Left ventricle myocardium inferior (tissue), 1 donor: ENCODE data around the gene EXOG. TPM values are rescaled to one million over a fixed set of nuclear protein-coding genes. Genes with fewer than 3 reads are reported as not detected.

Experiments used
- DNase-seq: peaks from one replicate; pipeline ENCODE4 v3.0.0-alpha.2; 2020
- H3K27ac ChIP-seq: fragments of 200-600 bp; replicated peaks from 2 replicates; pipeline ENCODE4 v1.8.0; 2021
- H3K27me3 ChIP-seq: fragments of 200-600 bp; 2 replicates; pipeline ENCODE4 v1.8.0; 2021; ENCODE audit warnings: low read depth
- H3K36me3 ChIP-seq: fragments of 200-600 bp; 2 replicates; pipeline ENCODE4 v1.8.0; 2021
- H3K4me1 ChIP-seq: fragments of 200-600 bp; 2 replicates; pipeline ENCODE4 v1.8.0; 2021
- H3K4me3 ChIP-seq: fragments of 200-600 bp; 2 replicates; pipeline ENCODE4 v1.8.0; 2021; ENCODE audit warnings: mild to moderate bottlenecking, moderate library complexity
- H3K9me3 ChIP-seq: fragments of 200-600 bp; replicated peaks from 2 replicates; pipeline ENCODE4 v1.8.0; 2021
- CTCF ChIP-seq: fragments of 200-600 bp; IDR thresholded peaks from 2 replicates; pipeline ENCODE4 v1.8.0; 2021; ENCODE audit warnings: antibody characterized with exemption, mild to moderate bottlenecking, borderline replicate concordance
- intact Hi-C: fragments of 100-400 bp; cut with micrococcal nuclease; formaldehyde crosslinking; loops from one replicate; pipeline ENCODE4 v1.11.0; 2022
- total RNA-seq: library from RNA; stranded (reverse); fragmentation: NEBNext Ultra II Directional; extraction: Animal tissue kit (Norgen Biotek cat#: 25700); gene quantifications from one replicate; pipeline ENCODE4 v1.2.1, GENCODE V29; 2021
- donor health status: DM: no; HTN: yes; CAD: no; lungs with severe emphysema.

Gene EXOG
- total RNA-seq, 1 donor from 2014 or later = 27.9 TPM

- intact Hi-C loops = no loop called here
- Histone ChIP-seq H3K9me3 (no peaks in the 10 kb centered on the region), H3K36me3 (peaks cover 8% of the 10 kb centered on the region), H3K27ac (peak overlapping the region; percentile 89), H3K4me3 (peak overlapping the region; percentile 86), H3K27me3 (no peaks in the 10 kb centered on the region), H3K4me1 (peaks cover 48% of the 10 kb centered on the region)
- TF ChIP-seq CTCF = no peak
- no peak for DNase-seq
Measured at GRCh38 chr3:38497031-38497430, 891 bp downstream of the EXOG start.

DNA sequence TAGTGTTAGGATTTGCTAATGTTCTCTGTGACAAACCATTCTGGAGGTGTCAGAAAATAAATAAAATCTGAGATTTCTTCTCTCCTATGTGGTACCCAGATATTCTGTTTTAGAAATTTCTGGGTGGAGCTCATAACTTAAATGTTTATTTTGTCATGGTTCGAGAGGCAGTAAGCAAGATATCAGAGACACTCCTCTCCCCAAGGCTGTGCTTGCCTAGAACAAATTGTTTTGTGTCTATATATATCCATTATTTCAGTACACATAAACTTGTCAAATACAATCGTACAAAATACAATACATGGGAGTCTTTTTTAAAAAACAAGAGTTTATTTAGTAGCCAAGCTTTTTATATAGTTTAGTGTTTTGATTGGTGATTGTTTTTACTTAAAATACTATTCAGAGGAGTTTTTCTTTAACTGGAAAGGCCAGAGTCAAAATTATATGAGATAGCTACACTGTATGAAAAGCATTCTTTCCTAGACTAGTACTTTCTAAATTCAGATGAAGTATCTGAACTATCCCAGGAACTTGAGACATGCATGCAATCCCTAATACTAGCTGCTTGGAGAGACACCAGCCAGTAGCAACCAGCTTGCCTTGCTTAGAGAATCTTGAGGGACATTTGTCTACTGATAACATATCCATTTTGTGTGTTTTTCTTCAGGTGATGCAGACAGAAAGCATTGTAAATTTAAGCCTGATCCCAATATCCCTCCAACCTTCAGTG lies 4.7 kb downstream of the EXOG start:
- H3K4me1 ChIP-seq = peaks cover 78% of the 10 kb centered on the region
- TF ChIP-seq CTCF = no peak
- DNase-seq = no peak
- H3K36me3 ChIP-seq = peaks cover 44% of the 10 kb centered on the region
- H3K9me3 ChIP-seq = no peaks in the 10 kb centered on the region
- no peaks in the 10 kb centered on the region for H3K27me3 ChIP-seq
- intact Hi-C loops = no loop called here
- H3K27ac ChIP-seq = peak overlapping the region; percentile 85
- no peak overlapping the region for H3K4me3 ChIP-seq

DNA sequence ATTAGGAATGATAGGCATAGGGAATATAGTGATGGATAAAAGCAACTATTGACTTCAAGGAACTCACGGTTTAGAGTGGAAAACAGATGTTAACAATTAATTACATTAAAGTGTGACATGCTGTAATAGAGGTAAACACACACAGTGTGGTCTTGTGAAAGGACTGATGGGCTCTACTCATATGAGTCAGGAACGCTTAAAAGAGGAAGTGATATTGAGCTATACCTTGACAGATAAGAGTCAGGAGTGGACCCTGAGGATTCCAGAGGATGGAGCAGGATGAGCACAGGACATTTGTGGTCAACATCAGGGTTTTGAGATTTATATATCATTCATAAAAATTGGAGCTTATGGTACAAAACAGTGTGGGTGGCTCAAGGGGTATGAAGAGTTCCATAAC lies 11.0 kb downstream of the EXOG start:
- Histone ChIP-seq H3K4me1 (peaks cover 31% of the 10 kb centered on the region), H3K36me3 (peaks cover 94% of the 10 kb centered on the region), H3K9me3 (no peaks in the 10 kb centered on the region), H3K4me3 (no peak overlapping the region), H3K27me3 (no peaks in the 10 kb centered on the region), H3K27ac (no peak overlapping the region)
- intact Hi-C loops = no loop called here
- no peak for DNase-seq
- TF ChIP-seq CTCF = no peak

GRCh38 chr3:38509732-38510131 lies 13.6 kb downstream of the EXOG start:
- H3K4me3 ChIP-seq = no peak overlapping the region
- TF ChIP-seq CTCF = no peak
- H3K27me3 ChIP-seq = no peaks in the 10 kb centered on the region
- H3K4me1 ChIP-seq = peaks cover 13% of the 10 kb centered on the region
- no peaks in the 10 kb centered on the region for H3K9me3 ChIP-seq
- peaks cover 96% of the 10 kb centered on the region for H3K36me3 ChIP-seq
- intact Hi-C loops = no loop called here
- DNase-seq = no peak
- no peak overlapping the region for H3K27ac ChIP-seq

DNA sequence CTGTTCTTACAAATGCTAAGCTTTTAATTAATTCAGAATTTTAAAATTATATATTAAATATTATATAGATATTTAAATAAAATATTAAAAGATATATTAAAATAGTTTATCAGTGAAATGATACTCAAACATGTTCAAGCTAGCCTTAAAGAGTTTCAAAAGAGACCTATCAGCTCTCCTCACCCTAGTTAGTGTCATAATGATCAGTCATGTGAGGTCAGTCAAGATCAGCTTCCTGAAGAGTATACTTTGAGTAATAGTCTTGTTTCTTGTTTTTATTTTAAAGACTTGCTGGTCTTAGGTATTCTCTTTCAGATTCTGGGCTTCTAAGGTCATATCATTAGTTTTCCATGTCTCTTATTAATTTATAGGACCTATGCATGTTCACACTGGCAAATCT lies 14.5 kb downstream of the EXOG start:
- no peak for DNase-seq
- peaks cover 4% of the 10 kb centered on the region for H3K4me1 ChIP-seq
- no peak overlapping the region for H3K4me3 ChIP-seq
- no peaks in the 10 kb centered on the region for H3K27me3 ChIP-seq
- no peak for TF ChIP-seq CTCF
- peak overlapping the region; percentile 4 for H3K27ac ChIP-seq
- H3K9me3 ChIP-seq = no peaks in the 10 kb centered on the region
- peaks cover 96% of the 10 kb centered on the region for H3K36me3 ChIP-seq
- intact Hi-C loops = no loop called here
